Measurements from ENCODE around the gene TSPEAR.

DNA sequence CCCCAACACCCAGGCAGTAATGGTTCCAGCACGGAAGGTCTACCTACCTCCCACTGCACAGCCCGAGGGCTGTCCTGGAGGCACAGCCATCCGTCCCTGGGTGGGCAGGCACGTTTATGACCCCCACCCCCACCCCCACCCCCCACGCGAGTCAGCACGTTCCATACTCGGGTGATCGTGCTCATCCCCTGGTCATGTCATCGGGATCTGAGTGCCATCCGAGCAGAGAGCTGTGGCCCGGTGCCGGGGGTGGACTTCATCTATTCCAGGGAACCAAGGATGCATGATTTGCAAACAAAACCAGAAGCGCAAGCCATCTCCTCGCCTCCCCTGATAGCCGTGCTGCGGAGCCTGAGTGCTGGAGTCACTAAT, 1.1 kb downstream of the TSPEAR start:
- TF ChIP-seq, protein P1, sequence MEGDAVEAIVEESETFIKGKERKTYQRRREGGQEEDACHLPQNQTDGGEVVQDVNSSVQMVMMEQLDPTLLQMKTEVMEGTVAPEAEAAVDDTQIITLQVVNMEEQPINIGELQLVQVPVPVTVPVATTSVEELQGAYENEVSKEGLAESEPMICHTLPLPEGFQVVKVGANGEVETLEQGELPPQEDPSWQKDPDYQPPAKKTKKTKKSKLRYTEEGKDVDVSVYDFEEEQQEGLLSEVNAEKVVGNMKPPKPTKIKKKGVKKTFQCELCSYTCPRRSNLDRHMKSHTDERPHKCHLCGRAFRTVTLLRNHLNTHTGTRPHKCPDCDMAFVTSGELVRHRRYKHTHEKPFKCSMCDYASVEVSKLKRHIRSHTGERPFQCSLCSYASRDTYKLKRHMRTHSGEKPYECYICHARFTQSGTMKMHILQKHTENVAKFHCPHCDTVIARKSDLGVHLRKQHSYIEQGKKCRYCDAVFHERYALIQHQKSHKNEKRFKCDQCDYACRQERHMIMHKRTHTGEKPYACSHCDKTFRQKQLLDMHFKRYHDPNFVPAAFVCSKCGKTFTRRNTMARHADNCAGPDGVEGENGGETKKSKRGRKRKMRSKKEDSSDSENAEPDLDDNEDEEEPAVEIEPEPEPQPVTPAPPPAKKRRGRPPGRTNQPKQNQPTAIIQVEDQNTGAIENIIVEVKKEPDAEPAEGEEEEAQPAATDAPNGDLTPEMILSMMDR (IDR thresholded peaks at IDR 0.05; ENCODE audit: insufficient read depth, low read length, poor library complexity, severe bottlenecking): no peak
- no peak for TF ChIP-seq EZH2phosphoT487 (conservative IDR thresholded peaks at IDR 0.05; ENCODE audit: low read length)

All from SU-DHL-6 (cell line).